Measurements from ENCODE around the gene CA10.

DNA sequence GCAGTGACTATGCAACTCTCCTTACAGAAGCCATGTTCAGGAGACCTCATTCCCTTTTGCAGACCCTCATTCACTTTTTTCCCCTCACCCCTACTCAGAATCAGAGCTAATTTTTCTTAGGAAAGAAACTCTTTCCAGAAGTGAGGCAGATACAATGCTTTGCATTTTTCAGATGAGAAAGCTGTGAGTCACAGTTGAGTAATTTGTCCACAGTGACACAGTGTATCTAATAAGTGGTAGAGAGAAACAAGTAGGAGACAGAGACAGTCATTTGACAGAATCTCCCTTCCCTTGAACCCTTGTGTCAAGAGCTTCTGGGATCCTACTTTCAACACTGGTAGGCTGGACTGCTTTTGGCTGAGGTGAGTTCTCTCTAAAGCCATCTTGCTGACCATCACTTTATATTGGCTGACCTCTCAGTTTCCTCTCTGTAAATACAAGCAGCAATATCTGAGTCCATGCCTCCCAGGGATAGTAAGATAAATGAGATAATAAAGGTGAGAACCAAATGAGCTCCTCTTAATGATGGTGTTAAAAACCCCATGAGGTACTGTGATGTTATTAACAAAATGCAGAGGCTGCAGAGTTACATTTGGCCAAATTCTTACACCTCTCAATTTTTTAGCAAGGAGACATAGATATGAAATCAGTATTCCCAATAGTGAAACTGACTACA, 130.8 kb downstream of the CA10 start:
- TF ChIP-seq RAD21 (conservative IDR thresholded peaks at IDR 0.05) (no peak), EP300 (conservative IDR thresholded peaks at IDR 0.05; ENCODE audit: poor library complexity, severe bottlenecking) (no peak), TAF1 (IDR thresholded peaks at IDR 0.05; ENCODE audit: low read depth) (no peak), POLR2AphosphoS5 (IDR thresholded peaks at IDR 0.05) (no peak), EZH2 (IDR thresholded peaks at IDR 0.05; ENCODE audit: borderline replicate concordance, insufficient read depth, low read length, poor library complexity, severe bottlenecking) (no peak), SMC3 (conservative IDR thresholded peaks at IDR 0.05; ENCODE audit: poor library complexity) (no peak)
- TF ChIP-seq, protein P1, sequence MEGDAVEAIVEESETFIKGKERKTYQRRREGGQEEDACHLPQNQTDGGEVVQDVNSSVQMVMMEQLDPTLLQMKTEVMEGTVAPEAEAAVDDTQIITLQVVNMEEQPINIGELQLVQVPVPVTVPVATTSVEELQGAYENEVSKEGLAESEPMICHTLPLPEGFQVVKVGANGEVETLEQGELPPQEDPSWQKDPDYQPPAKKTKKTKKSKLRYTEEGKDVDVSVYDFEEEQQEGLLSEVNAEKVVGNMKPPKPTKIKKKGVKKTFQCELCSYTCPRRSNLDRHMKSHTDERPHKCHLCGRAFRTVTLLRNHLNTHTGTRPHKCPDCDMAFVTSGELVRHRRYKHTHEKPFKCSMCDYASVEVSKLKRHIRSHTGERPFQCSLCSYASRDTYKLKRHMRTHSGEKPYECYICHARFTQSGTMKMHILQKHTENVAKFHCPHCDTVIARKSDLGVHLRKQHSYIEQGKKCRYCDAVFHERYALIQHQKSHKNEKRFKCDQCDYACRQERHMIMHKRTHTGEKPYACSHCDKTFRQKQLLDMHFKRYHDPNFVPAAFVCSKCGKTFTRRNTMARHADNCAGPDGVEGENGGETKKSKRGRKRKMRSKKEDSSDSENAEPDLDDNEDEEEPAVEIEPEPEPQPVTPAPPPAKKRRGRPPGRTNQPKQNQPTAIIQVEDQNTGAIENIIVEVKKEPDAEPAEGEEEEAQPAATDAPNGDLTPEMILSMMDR (IDR thresholded peaks at IDR 0.05; ENCODE audit: poor library complexity, severe bottlenecking), result no peak
- TF ChIP-seq, protein P2, sequence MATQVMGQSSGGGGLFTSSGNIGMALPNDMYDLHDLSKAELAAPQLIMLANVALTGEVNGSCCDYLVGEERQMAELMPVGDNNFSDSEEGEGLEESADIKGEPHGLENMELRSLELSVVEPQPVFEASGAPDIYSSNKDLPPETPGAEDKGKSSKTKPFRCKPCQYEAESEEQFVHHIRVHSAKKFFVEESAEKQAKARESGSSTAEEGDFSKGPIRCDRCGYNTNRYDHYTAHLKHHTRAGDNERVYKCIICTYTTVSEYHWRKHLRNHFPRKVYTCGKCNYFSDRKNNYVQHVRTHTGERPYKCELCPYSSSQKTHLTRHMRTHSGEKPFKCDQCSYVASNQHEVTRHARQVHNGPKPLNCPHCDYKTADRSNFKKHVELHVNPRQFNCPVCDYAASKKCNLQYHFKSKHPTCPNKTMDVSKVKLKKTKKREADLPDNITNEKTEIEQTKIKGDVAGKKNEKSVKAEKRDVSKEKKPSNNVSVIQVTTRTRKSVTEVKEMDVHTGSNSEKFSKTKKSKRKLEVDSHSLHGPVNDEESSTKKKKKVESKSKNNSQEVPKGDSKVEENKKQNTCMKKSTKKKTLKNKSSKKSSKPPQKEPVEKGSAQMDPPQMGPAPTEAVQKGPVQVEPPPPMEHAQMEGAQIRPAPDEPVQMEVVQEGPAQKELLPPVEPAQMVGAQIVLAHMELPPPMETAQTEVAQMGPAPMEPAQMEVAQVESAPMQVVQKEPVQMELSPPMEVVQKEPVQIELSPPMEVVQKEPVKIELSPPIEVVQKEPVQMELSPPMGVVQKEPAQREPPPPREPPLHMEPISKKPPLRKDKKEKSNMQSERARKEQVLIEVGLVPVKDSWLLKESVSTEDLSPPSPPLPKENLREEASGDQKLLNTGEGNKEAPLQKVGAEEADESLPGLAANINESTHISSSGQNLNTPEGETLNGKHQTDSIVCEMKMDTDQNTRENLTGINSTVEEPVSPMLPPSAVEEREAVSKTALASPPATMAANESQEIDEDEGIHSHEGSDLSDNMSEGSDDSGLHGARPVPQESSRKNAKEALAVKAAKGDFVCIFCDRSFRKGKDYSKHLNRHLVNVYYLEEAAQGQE (IDR thresholded peaks at IDR 0.05; ENCODE audit: borderline replicate concordance), result no peak
